Hematopoietic multipotent progenitor cell treated with erythropoietin and hydrocortisone succinate and interleukin-3 and kit ligand, for 6 days (in vitro differentiated cells): ENCODE results near the gene SALL3.
"Not testable (repeated sequence)": the region's sequence is repeated elsewhere in the genome, so short reads cannot be mapped to it uniquely, and the experiment has no call there.

ENCODE experiments used
- DNase-seq: peaks from one replicate; pipeline ENCODE4 v3.0.0-alpha.2; 2015

Gene SALL3

GRCh38 chr18:78979730-78980278 is at the start of gene SALL3:
Gene SALL3 (plus strand): TSS chr18:78979818. CDS start chr18:78980275, 457 bp downstream.
- no peak for DNase-seq

- DNase-seq = no peak
Observed at GRCh38 chr18:78932281-78932680, 47.3 kb upstream of the SALL3 start.

GRCh38 chr18:78934003-78934402 is 45.6 kb upstream of the SALL3 start:
- no peak for DNase-seq

GRCh38 chr18:78934551-78935225 is 44.9 kb upstream of the SALL3 start:
- no peak for DNase-seq

GRCh38 chr18:78935406-78935805 is 44.2 kb upstream of the SALL3 start:
- no peak for DNase-seq

- no peak for DNase-seq
Observed at GRCh38 chr18:78936251-78937005, 43.2 kb upstream of the SALL3 start.

- no peak for DNase-seq
Observed at GRCh38 chr18:78937166-78937565, 42.5 kb upstream of the SALL3 start.

- DNase-seq = no peak
Observed at GRCh38 chr18:78939105-78939504, 40.5 kb upstream of the SALL3 start.

GRCh38 chr18:78939734-78940494 is 39.7 kb upstream of the SALL3 start:
- DNase-seq = no peak

GRCh38 chr18:78942236-78942635 is 37.4 kb upstream of the SALL3 start:
- DNase-seq = not testable (repeated sequence)

GRCh38 chr18:78945628-78946027 is 34.0 kb upstream of the SALL3 start:
- DNase-seq = no peak

- no peak for DNase-seq
Observed at GRCh38 chr18:78947291-78947690, 32.3 kb upstream of the SALL3 start.

- DNase-seq = no peak
Observed at GRCh38 chr18:78948221-78948620, 31.4 kb upstream of the SALL3 start.

GRCh38 chr18:78948707-78949106 is 30.9 kb upstream of the SALL3 start:
- no peak for DNase-seq

- no peak for DNase-seq
Observed at GRCh38 chr18:78949216-78949615, 30.4 kb upstream of the SALL3 start.

GRCh38 chr18:78950386-78950785 is 29.2 kb upstream of the SALL3 start:
- no peak for DNase-seq

GRCh38 chr18:78953566-78953965 is 26.1 kb upstream of the SALL3 start:
- no peak for DNase-seq

GRCh38 chr18:78955051-78955450 is 24.6 kb upstream of the SALL3 start:
- DNase-seq = no peak

GRCh38 chr18:78957140-78957539 is 22.5 kb upstream of the SALL3 start:
- DNase-seq = no peak

- no peak for DNase-seq
Observed at GRCh38 chr18:78960709-78961108, 18.9 kb upstream of the SALL3 start.

GRCh38 chr18:78962098-78962497 is 17.5 kb upstream of the SALL3 start:
- DNase-seq = no peak

- DNase-seq = not testable (repeated sequence)
Observed at GRCh38 chr18:78964727-78965126, 14.9 kb upstream of the SALL3 start.

GRCh38 chr18:78965260-78965659 is 14.4 kb upstream of the SALL3 start:
- DNase-seq = no peak
